CD4-positive, alpha-beta T cell treated with Interleukin-4 for 4 hours (primary cell): ENCODE data around the gene ACADM.
"Not testable (repeated sequence)": the region's sequence is repeated elsewhere in the genome, so short reads cannot be mapped to it uniquely, and the experiment has no call there.

Experiments
- DNase-seq: peaks from one replicate; pipeline ENCODE4 v3.0.0-alpha.2; 2020

ACADM gene

GRCh38 chr1:75796376-75797272 is 72.1 kb downstream of the ACADM start, which contains the start of gene MSH4:
Gene MSH4 (plus strand): TSS chr1:75796882. CDS start chr1:75796986, 104 bp downstream.
- DNase-seq = no peak

GRCh38 chr1:75797273-75797588 is 72.7 kb downstream of the ACADM start:
- DNase-seq = no peak

- no peak for DNase-seq
Observed at GRCh38 chr1:75797606-75798216, 73.2 kb downstream of the ACADM start.

- DNase-seq = not testable (repeated sequence)
Observed at GRCh38 chr1:75801480-75801879, 77.0 kb downstream of the ACADM start.

- DNase-seq = no peak
Observed at GRCh38 chr1:75808921-75809320, 84.4 kb downstream of the ACADM start.

- DNase-seq = not testable (repeated sequence)
Observed at GRCh38 chr1:75810113-75810512, 85.6 kb downstream of the ACADM start.

- DNase-seq = no peak
Observed at GRCh38 chr1:75811211-75811981, 86.9 kb downstream of the ACADM start.

- DNase-seq = no peak
Observed at GRCh38 chr1:75812065-75812464, 87.6 kb downstream of the ACADM start.
